Memory B cell (primary cell): ENCODE results near the gene SPNS2.
A peak's percentile ranks its signal among the peaks of the same experiment; 100 is the strongest.

ENCODE experiments used
- ATAC-seq: fragments of 150-1000 bp; cut with Tn5 transposase; 2 replicates; pipeline ENCODE4 v1.10.0; 2021; ENCODE audit warnings: low read depth, mild to moderate bottlenecking, moderate library complexity
- DNase-seq, 2 donors: peaks; one replicate each; pipeline ENCODE4 v3.0.0; 2022; ENCODE audit warnings: low spot score in 2 of 2
- H3K27ac Mint-ChIP-seq: one replicate; pipeline ENCODE4 v1.8.0; 2022; ENCODE audit warnings: mild to moderate bottlenecking, moderate library complexity, mixed read lengths
- H3K27me3 Mint-ChIP-seq: one replicate; pipeline ENCODE4 v1.8.0; 2022; ENCODE audit warnings: mixed read lengths
- H3K36me3 Mint-ChIP-seq: one replicate; pipeline ENCODE4 v1.8.0; 2022; ENCODE audit warnings: mild to moderate bottlenecking, mixed read lengths
- H3K4me1 Mint-ChIP-seq: one replicate; pipeline ENCODE4 v1.8.0; 2022; ENCODE audit warnings: mixed read lengths
- H3K4me3 Mint-ChIP-seq: one replicate; pipeline ENCODE4 v1.8.0; 2022; ENCODE audit warnings: mild to moderate bottlenecking, moderate library complexity, mixed read lengths
- H3K9me3 Mint-ChIP-seq: one replicate; pipeline ENCODE4 v1.8.0; 2022; ENCODE audit warnings: mixed read lengths

SPNS2 gene

GRCh38 chr17:4530799-4531730 lies 32.4 kb downstream of the SPNS2 start:
- H3K9me3 Mint-ChIP-seq = no peaks in the 10 kb centered on the region
- H3K4me3 Mint-ChIP-seq = no peak overlapping the region
- peaks cover 15% of the 10 kb centered on the region for H3K27me3 Mint-ChIP-seq
- no peak overlapping the region for H3K27ac Mint-ChIP-seq
- ATAC-seq (no peak), DNase-seq (no peak)
- peaks cover 5% of the 10 kb centered on the region for H3K4me1 Mint-ChIP-seq
- no peaks in the 10 kb centered on the region for H3K36me3 Mint-ChIP-seq

DNA sequence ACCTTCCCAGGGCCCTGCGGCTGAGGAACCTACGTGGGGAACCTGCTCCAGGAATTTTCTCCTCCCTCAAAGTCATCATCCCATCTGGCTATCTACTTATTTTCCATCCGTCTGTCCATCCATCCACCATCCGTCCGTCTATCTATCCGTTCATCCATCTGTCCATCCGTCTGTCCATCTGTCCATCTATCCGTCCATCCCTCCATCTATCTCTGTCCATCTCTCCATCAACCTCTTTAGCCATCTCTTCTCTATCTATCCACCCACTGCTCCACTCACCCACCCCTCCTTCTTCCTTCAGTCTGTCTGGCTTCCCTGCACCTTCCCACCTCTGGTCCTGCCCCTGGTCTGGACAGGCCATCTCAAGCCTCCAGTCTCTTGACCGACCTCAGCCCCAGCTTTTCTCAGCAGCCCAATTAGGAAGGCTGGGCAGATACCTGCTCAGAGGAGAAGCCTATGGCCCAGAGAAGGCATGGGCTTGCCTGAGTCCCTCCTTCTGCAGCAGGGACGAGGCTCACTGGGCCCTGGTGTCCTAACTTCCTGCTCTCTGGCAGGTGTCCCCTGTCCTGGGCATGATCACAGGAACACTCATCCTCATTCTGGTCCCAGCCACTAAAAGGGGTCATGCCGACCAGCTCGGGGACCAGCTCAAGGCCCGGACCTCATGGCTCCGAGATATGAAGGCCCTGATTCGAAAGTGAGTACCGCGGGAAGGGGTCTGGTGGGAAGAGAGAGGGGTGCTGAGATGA lies 33.5 kb downstream of the SPNS2 start:
- Mint-ChIP-seq H3K27ac (no peak overlapping the region), H3K9me3 (no peaks in the 10 kb centered on the region), H3K27me3 (peaks cover 15% of the 10 kb centered on the region), H3K4me3 (no peak overlapping the region), H3K36me3 (no peaks in the 10 kb centered on the region), H3K4me1 (peaks cover 11% of the 10 kb centered on the region)
- DNase-seq (no peak), ATAC-seq (no peak)

DNA sequence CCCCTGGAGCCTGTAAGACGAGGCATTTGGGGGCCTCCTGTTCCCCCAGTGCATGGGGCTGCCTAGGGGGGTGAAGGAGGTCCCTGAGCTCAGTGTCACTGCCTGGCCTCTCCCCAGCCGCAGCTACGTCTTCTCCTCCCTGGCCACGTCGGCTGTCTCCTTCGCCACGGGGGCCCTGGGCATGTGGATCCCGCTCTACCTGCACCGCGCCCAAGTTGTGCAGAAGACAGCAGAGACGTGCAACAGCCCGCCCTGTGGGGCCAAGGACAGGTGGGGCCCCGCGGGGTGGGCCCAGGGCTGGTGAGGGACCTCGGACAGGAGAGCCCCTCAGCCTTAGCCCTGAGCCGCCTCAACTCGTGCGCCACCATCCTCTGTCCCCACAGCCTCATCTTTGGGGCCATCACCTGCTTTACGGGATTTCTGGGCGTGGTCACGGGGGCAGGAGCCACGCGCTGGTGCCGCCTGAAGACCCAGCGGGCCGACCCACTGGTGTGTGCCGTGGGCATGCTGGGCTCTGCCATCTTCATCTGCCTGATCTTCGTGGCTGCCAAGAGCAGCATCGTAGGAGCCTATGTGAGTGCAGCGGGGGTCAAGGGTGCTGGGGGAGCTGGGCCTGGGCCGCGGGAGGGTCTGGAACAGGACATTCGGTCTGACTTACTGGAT lies 34.3 kb downstream of the SPNS2 start:
- H3K4me1 Mint-ChIP-seq = peaks cover 11% of the 10 kb centered on the region
- H3K4me3 Mint-ChIP-seq = no peak overlapping the region
- DNase-seq = no peak
- no peak overlapping the region for H3K27ac Mint-ChIP-seq
- H3K27me3 Mint-ChIP-seq = peaks cover 15% of the 10 kb centered on the region
- H3K9me3 Mint-ChIP-seq = no peaks in the 10 kb centered on the region
- no peaks in the 10 kb centered on the region for H3K36me3 Mint-ChIP-seq
- no peak for ATAC-seq

DNA sequence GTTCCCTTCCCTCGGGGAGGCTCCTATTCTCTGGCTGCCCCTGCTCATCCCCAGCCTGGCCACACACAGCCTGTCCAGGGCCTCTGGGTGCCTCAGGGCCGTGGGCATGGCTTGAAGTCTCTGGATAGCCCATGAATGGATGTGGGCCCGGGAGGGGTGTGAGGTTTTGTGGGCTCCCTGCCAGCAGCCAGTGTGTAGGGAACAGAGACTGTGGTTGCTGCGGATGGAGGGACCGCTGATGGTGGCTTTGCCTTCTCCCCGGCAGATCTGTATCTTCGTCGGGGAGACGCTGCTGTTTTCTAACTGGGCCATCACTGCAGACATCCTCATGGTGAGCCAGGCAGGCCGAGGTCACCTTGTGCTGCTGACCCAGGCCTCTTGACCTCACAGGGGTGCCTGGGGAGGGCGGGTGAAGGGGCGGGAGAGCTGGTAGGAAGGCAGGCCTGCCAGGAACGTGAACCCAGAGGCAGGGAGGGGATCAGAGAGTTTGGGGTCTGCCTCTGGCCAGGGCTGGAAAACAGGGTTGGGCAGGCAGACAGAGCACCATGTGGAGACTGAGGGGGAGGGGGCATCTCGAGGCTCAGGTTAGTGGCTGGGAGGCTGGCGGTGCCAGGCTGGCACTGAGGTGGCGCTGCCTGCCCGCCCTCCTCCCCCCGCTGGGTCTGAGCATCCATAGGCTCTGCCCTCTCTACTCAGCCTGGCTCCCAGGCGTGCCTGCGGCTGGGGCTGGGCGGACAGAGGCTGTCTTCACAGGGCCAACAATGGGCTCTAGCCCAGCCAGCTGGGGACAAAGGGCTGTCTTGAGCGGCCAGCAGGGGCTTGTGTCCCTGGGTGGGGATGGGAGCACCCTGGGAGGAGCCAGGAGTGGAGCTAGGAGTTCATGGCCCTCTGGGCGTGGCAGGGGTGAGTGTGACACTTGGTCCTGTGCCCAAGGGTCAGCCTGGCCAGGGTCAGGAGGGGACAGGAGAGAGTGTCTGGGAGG lies 35.1 kb downstream of the SPNS2 start:
- no peak overlapping the region for H3K4me3 Mint-ChIP-seq
- no peak overlapping the region for H3K27ac Mint-ChIP-seq
- peaks cover 15% of the 10 kb centered on the region for H3K27me3 Mint-ChIP-seq
- H3K4me1 Mint-ChIP-seq = peaks cover 11% of the 10 kb centered on the region
- no peak for DNase-seq
- no peaks in the 10 kb centered on the region for H3K9me3 Mint-ChIP-seq
- H3K36me3 Mint-ChIP-seq = no peaks in the 10 kb centered on the region
- no peak for ATAC-seq

- no peak overlapping the region for H3K4me3 Mint-ChIP-seq
- peaks cover 14% of the 10 kb centered on the region for H3K27me3 Mint-ChIP-seq
- H3K36me3 Mint-ChIP-seq = no peaks in the 10 kb centered on the region
- H3K4me1 Mint-ChIP-seq = peaks cover 11% of the 10 kb centered on the region
- H3K27ac Mint-ChIP-seq = no peak overlapping the region
- ATAC-seq = no peak
- no peak for DNase-seq
- no peaks in the 10 kb centered on the region for H3K9me3 Mint-ChIP-seq
Observed at GRCh38 chr17:4534515-4534914, 35.8 kb downstream of the SPNS2 start.

DNA sequence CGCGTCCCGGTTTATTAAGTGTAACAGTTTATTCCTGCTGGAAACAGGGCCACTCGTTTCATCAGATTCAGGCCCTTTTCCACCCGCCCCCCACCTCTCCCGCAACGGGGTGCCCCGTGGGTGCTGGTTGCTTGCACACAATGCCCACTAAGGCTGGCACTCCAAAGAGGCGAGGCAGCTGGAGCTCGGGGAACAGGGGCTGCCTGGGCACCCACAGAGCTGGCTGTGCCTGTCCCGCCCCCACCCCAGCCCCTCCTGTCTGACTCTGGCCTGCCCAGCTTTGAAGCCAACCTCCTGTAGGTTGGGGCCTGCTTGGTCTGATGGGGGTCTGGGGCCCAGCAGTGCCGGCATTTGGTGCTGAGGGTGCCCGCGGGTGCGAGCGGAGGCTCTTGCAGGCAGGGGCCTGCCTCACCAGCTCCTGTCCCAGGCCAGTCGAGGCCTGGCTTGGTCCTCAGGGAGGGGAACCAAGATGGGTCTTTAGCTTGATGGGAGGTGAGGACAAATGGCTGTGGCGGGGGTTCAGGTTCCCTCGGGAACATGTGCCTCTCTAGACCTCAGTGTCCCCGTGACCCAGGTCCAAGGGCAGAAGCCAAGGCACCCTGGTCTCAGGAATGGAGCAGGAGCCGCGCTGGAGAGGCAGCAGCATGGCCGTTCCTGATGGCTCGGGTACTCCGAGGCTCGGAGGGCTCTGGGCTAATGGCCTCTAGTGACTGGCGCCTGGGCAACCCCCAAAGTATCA lies 36.4 kb downstream of the SPNS2 start:
- Mint-ChIP-seq H3K4me1 (peaks cover 11% of the 10 kb centered on the region), H3K4me3 (no peak overlapping the region), H3K36me3 (peaks cover 3% of the 10 kb centered on the region), H3K27me3 (peaks cover 12% of the 10 kb centered on the region), H3K27ac (no peak overlapping the region), H3K9me3 (no peaks in the 10 kb centered on the region)
- ATAC-seq (no peak), DNase-seq (no peak)

DNA sequence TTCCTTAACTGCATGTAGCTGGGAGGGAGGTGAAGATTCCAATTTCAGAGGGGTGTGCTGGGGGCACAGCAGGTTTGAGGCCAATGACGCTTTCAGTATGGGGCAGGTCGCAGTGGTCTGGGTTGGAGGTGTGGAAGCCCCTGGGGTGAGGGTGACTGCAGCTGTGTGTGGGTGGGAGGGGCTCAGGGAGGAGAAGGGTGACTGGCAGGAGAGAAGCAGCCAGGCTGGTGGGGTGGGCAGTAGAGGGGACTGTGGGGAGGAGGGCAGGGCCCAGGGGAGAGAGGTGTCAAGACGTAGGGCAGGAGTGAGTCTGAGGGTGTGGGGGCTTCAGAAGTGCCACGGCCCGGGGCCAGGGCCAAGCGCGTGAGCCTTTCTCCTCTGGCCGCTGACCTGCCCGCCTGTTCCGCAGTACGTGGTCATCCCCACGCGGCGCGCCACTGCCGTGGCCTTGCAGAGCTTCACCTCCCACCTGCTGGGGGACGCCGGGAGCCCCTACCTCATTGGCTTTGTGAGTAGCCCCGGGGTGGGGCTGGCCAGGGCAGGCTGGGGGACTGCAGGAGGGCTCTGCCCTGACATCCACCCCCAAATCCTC lies 37.1 kb downstream of the SPNS2 start:
- no peak overlapping the region for H3K4me3 Mint-ChIP-seq

DNA sequence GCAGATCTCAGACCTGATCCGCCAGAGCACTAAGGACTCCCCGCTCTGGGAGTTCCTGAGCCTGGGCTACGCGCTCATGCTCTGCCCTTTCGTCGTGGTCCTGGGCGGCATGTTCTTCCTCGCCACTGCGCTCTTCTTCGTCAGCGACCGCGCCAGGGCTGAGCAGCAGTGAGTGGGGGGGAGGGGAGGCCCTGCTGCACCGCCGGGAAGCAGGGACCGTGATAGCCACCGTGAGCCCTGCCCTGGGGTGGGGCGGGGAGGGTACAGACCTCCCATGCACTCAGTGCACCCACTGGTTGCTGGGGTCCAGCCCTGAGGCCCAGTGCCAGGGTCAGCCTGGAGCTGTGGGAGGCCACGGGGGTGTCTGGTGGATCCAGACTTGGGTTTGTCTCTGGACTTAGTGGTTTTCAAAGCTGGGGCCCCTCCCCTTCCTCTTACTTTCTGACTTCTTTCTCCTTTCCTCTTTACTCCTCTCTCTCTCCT lies 37.6 kb downstream of the SPNS2 start:
- H3K36me3 Mint-ChIP-seq = peaks cover 6% of the 10 kb centered on the region
- peaks cover 12% of the 10 kb centered on the region for H3K27me3 Mint-ChIP-seq
- DNase-seq = no peak
- no peak for ATAC-seq
- H3K4me3 Mint-ChIP-seq = peak overlapping the region; percentile 6
- no peaks in the 10 kb centered on the region for H3K9me3 Mint-ChIP-seq
- no peak overlapping the region for H3K27ac Mint-ChIP-seq
- H3K4me1 Mint-ChIP-seq = peaks cover 11% of the 10 kb centered on the region

More for the DNA sequence above, 37.1 kb downstream of the SPNS2 start:
- no peak for ATAC-seq
- Mint-ChIP-seq H3K27me3 (peaks cover 12% of the 10 kb centered on the region), H3K36me3 (peaks cover 3% of the 10 kb centered on the region), H3K9me3 (no peaks in the 10 kb centered on the region), H3K27ac (no peak overlapping the region), H3K4me1 (peaks cover 11% of the 10 kb centered on the region)
- no peak for DNase-seq

GRCh38 chr17:4536742-4537411 lies 38.2 kb downstream of the SPNS2 start:
- H3K4me3 Mint-ChIP-seq = peak overlapping the region; percentile 6
- H3K27me3 Mint-ChIP-seq = peaks cover 12% of the 10 kb centered on the region

GRCh38 chr17:4537451-4538235 lies 39.0 kb downstream of the SPNS2 start:
- no peak overlapping the region for H3K27ac Mint-ChIP-seq
- DNase-seq = no peak
- H3K4me1 Mint-ChIP-seq = peaks cover 9% of the 10 kb centered on the region
- no peak for ATAC-seq
- H3K36me3 Mint-ChIP-seq = peaks cover 12% of the 10 kb centered on the region
- no peaks in the 10 kb centered on the region for H3K9me3 Mint-ChIP-seq
- peaks cover 8% of the 10 kb centered on the region for H3K27me3 Mint-ChIP-seq
- H3K4me3 Mint-ChIP-seq = no peak overlapping the region

More at GRCh38 chr17:4536742-4537411, 38.2 kb downstream of the SPNS2 start:
- ATAC-seq = no peak
- DNase-seq = no peak
- H3K9me3 Mint-ChIP-seq = no peaks in the 10 kb centered on the region
- H3K36me3 Mint-ChIP-seq = peaks cover 6% of the 10 kb centered on the region
- no peak overlapping the region for H3K27ac Mint-ChIP-seq
- peaks cover 11% of the 10 kb centered on the region for H3K4me1 Mint-ChIP-seq

- Mint-ChIP-seq H3K27ac (no peak overlapping the region), H3K27me3 (peaks cover 5% of the 10 kb centered on the region), H3K4me3 (no peak overlapping the region), H3K36me3 (peaks cover 12% of the 10 kb centered on the region), H3K9me3 (no peaks in the 10 kb centered on the region), H3K4me1 (peaks cover 9% of the 10 kb centered on the region)
- DNase-seq = no peak
- ATAC-seq = no peak
Observed at GRCh38 chr17:4538236-4539002, 39.7 kb downstream of the SPNS2 start.
